ENCODE data around the gene CUEDC1.

The CUEDC1 gene

GRCh38 chr17:57834146-57834741 is 121.0 kb downstream of the CUEDC1 start:
- Histone ChIP-seq H3K4me2 (ENCODE audit: low read length) (no peak overlapping the region), H3K9ac (no peak overlapping the region), H3K9me3 (ENCODE audit: control insufficient read depth, low read length) (no peaks in the 10 kb centered on the region), H3K27ac (peak overlapping the region; percentile 81), H2AFZ (peak overlapping the region; percentile 63), H3K4me1 (peaks cover 20% of the 10 kb centered on the region), H3K36me3 (ENCODE audit: control insufficient read depth, insufficient read depth, low read length) (no peaks in the 10 kb centered on the region), H3K4me3 (ENCODE audit: low read depth, low read length) (no peak overlapping the region), H3K27me3 (ENCODE audit: control insufficient read depth, insufficient read depth, low read length) (no peaks in the 10 kb centered on the region), H3K79me2 (peaks cover 2% of the 10 kb centered on the region)
- peak; percentile 31 for TF ChIP-seq CTCF (IDR thresholded peaks at IDR 0.05)

GRCh38 chr17:57833179-57833939 is 121.9 kb downstream of the CUEDC1 start:
- Histone ChIP-seq H3K27ac (peak overlapping the region; percentile 81), H3K36me3 (ENCODE audit: control insufficient read depth, insufficient read depth, low read length) (no peaks in the 10 kb centered on the region), H3K27me3 (ENCODE audit: control insufficient read depth, insufficient read depth, low read length) (no peaks in the 10 kb centered on the region), H2AFZ (peak overlapping the region; percentile 63), H3K9me3 (ENCODE audit: control insufficient read depth, low read length) (no peaks in the 10 kb centered on the region), H3K4me3 (ENCODE audit: low read depth, low read length) (no peak overlapping the region), H3K4me2 (ENCODE audit: low read length) (peak overlapping the region; percentile 61), H3K4me1 (peaks cover 20% of the 10 kb centered on the region), H3K9ac (no peak overlapping the region), H3K79me2 (peaks cover 2% of the 10 kb centered on the region)
- peak; percentile 95 for TF ChIP-seq CTCF (IDR thresholded peaks at IDR 0.05)

GRCh38 chr17:57832314-57833178 is 122.7 kb downstream of the CUEDC1 start:
- no peak for TF ChIP-seq CTCF (IDR thresholded peaks at IDR 0.05)
- Histone ChIP-seq H3K4me1 (peaks cover 20% of the 10 kb centered on the region), H3K9ac (no peak overlapping the region), H3K4me3 (ENCODE audit: low read depth, low read length) (no peak overlapping the region), H3K4me2 (ENCODE audit: low read length) (peak overlapping the region; percentile 61), H3K9me3 (ENCODE audit: control insufficient read depth, low read length) (no peaks in the 10 kb centered on the region), H3K36me3 (ENCODE audit: control insufficient read depth, insufficient read depth, low read length) (no peaks in the 10 kb centered on the region), H3K27ac (peak overlapping the region; percentile 81), H3K27me3 (ENCODE audit: control insufficient read depth, insufficient read depth, low read length) (no peaks in the 10 kb centered on the region), H2AFZ (peak overlapping the region; percentile 63), H3K79me2 (peaks cover 2% of the 10 kb centered on the region)

- H3K9me3 ChIP-seq (ENCODE audit: control insufficient read depth, low read length) = no peaks in the 10 kb centered on the region
- H3K4me1 ChIP-seq = peaks cover 20% of the 10 kb centered on the region
- no peak overlapping the region for H3K9ac ChIP-seq
- H3K27ac ChIP-seq = no peak overlapping the region
- peaks cover 2% of the 10 kb centered on the region for H3K79me2 ChIP-seq
- no peaks in the 10 kb centered on the region for H3K36me3 ChIP-seq (ENCODE audit: control insufficient read depth, insufficient read depth, low read length)
- no peak overlapping the region for H3K4me2 ChIP-seq (ENCODE audit: low read length)
- H3K4me3 ChIP-seq (ENCODE audit: low read depth, low read length) = no peak overlapping the region
- no peaks in the 10 kb centered on the region for H3K27me3 ChIP-seq (ENCODE audit: control insufficient read depth, insufficient read depth, low read length)
- no peak overlapping the region for H2AFZ ChIP-seq
- TF ChIP-seq CTCF (IDR thresholded peaks at IDR 0.05) = no peak
These were observed 124.3 kb downstream of the CUEDC1 start for GRCh38 chr17:57830880-57831279.

All from parathyroid adenoma (tissue), 2 donors.